Mammary epithelial cell (primary cell): ENCODE data around the gene ZSCAN5A.

Experiments
- EZH2 ChIP-seq: IDR thresholded peaks from 2 replicates; pipeline ENCODE4 v1.6.1; 2012; ENCODE audit warnings: low read length, inconsistent platforms, borderline replicate concordance
- TF ChIP-seq, protein P1 (sequence below), 2 donors: IDR thresholded peaks in 1 of 2; conservative IDR thresholded peaks in 1 of 2; 2 replicates each; pipeline ENCODE4 v1.5.1; 2011 to 2012; ENCODE audit warnings: inconsistent platforms in 2 of 2, low read length in 2 of 2, mild to moderate bottlenecking in 2 of 2, control low read depth in 1 of 2, low read depth in 1 of 2; ENCODE audit not compliant: insufficient read depth in 1 of 2; ENCODE audit errors: extremely low read depth in 1 of 2

DNA sequence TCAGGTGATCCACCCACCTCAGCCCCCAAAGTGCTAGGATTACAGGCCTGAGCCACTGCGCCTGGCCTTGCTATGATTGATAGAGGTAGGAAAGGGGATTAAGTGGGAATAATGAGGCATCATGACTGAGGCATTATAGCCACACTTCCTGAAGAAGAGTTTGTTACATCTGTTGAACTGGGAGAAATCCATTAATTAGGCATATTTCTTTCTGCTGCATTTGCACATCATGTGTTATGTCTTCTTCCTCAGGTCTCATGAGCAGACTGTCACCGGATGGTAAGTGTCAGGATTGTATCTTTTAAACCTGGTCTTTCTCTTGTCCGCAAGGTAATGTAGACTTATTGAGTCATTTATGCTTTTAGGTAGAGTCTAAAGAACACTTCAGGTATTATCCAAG is 29.9 kb downstream of the ZSCAN5A start:
- TF ChIP-seq EZH2, result no peak
- TF ChIP-seq, protein P1, sequence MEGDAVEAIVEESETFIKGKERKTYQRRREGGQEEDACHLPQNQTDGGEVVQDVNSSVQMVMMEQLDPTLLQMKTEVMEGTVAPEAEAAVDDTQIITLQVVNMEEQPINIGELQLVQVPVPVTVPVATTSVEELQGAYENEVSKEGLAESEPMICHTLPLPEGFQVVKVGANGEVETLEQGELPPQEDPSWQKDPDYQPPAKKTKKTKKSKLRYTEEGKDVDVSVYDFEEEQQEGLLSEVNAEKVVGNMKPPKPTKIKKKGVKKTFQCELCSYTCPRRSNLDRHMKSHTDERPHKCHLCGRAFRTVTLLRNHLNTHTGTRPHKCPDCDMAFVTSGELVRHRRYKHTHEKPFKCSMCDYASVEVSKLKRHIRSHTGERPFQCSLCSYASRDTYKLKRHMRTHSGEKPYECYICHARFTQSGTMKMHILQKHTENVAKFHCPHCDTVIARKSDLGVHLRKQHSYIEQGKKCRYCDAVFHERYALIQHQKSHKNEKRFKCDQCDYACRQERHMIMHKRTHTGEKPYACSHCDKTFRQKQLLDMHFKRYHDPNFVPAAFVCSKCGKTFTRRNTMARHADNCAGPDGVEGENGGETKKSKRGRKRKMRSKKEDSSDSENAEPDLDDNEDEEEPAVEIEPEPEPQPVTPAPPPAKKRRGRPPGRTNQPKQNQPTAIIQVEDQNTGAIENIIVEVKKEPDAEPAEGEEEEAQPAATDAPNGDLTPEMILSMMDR (conservative IDR thresholded peaks at IDR 0.05 in 1 of 2, IDR thresholded peaks at IDR 0.05 in 1 of 2; ENCODE audit: extremely low read depth in 1 of 2, insufficient read depth in 1 of 2, low read depth in 1 of 2, low read length in 2 of 2), result no peak
